ENCODE results near the gene FGFR4.
A peak's percentile ranks its signal among the peaks of the same experiment; 100 is the strongest.

Gene FGFR4

GRCh38 chr5:177126771-177127170 lies 40.1 kb downstream of the FGFR4 start:
- no peak for FAIRE-seq

GRCh38 chr5:177128551-177128981 lies 41.9 kb downstream of the FGFR4 start:
- FAIRE-seq (no peak), DNase-seq (ENCODE audit: insufficient read length, low spot score) (no peak)
- TF ChIP-seq SPI1 (IDR thresholded peaks at IDR 0.05; ENCODE audit: low read depth, low read length) (0 out of 2 replicates have a peak, but pooled peaks have one; percentile 22), POLR2AphosphoS5 (IDR thresholded peaks at IDR 0.05; ENCODE audit: low read depth, low read length) (no peak), PAX5 (IDR thresholded peaks at IDR 0.05; ENCODE audit: insufficient read depth, low read length, severe bottlenecking) (no peak)

More at GRCh38 chr5:177126771-177127170, 40.1 kb downstream of the FGFR4 start:
- TF ChIP-seq PAX5 (IDR thresholded peaks at IDR 0.05; ENCODE audit: insufficient read depth, low read length, severe bottlenecking) = no peak
- no peak for TF ChIP-seq TAF1 (IDR thresholded peaks at IDR 0.05; ENCODE audit: low read depth, low read length)
- no peak for TF ChIP-seq POLR2A (IDR thresholded peaks at IDR 0.05; ENCODE audit: low read depth, low read length)
- no peak for TF ChIP-seq POU2F2 (IDR thresholded peaks at IDR 0.05; ENCODE audit: low read depth, low read length)
- no peak for TF ChIP-seq SPI1 (IDR thresholded peaks at IDR 0.05; ENCODE audit: low read depth, low read length)
- TF ChIP-seq POLR2AphosphoS5 (IDR thresholded peaks at IDR 0.05; ENCODE audit: low read depth, low read length) = no peak
- DNase-seq (ENCODE audit: insufficient read length, low spot score) = no peak

- no peak for DNase-seq (ENCODE audit: insufficient read length, low spot score)
- TF ChIP-seq SPI1 (IDR thresholded peaks at IDR 0.05; ENCODE audit: low read depth, low read length) (no peak), TAF1 (IDR thresholded peaks at IDR 0.05; ENCODE audit: low read depth, low read length) (no peak), POU2F2 (IDR thresholded peaks at IDR 0.05; ENCODE audit: low read depth, low read length) (no peak), PAX5 (IDR thresholded peaks at IDR 0.05; ENCODE audit: insufficient read depth, low read length, severe bottlenecking) (no peak), POLR2A (IDR thresholded peaks at IDR 0.05; ENCODE audit: low read depth, low read length) (no peak), POLR2AphosphoS5 (IDR thresholded peaks at IDR 0.05; ENCODE audit: low read depth, low read length) (no peak)
- FAIRE-seq = no peak
Measured at GRCh38 chr5:177130211-177131018, 43.7 kb downstream of the FGFR4 start.

- FAIRE-seq (no peak), DNase-seq (ENCODE audit: insufficient read length, low spot score) (no peak)
Measured at GRCh38 chr5:177131019-177131320, 44.3 kb downstream of the FGFR4 start.

GRCh38 chr5:177131352-177132135 lies 44.8 kb downstream of the FGFR4 start:
- FAIRE-seq = no peak
- no peak for TF ChIP-seq PAX5 (IDR thresholded peaks at IDR 0.05; ENCODE audit: insufficient read depth, low read length, severe bottlenecking)
- TF ChIP-seq SPI1 (IDR thresholded peaks at IDR 0.05; ENCODE audit: low read depth, low read length) = no peak
- TF ChIP-seq POLR2AphosphoS5 (IDR thresholded peaks at IDR 0.05; ENCODE audit: low read depth, low read length) = no peak
- TF ChIP-seq TAF1 (IDR thresholded peaks at IDR 0.05; ENCODE audit: low read depth, low read length) = no peak
- TF ChIP-seq POLR2A (IDR thresholded peaks at IDR 0.05; ENCODE audit: low read depth, low read length) = no peak
- no peak for TF ChIP-seq POU2F2 (IDR thresholded peaks at IDR 0.05; ENCODE audit: low read depth, low read length)
- no peak for DNase-seq (ENCODE audit: insufficient read length, low spot score)

More at GRCh38 chr5:177131019-177131320, 44.3 kb downstream of the FGFR4 start:
- no peak for TF ChIP-seq TAF1 (IDR thresholded peaks at IDR 0.05; ENCODE audit: low read depth, low read length)
- no peak for TF ChIP-seq POLR2AphosphoS5 (IDR thresholded peaks at IDR 0.05; ENCODE audit: low read depth, low read length)

- FAIRE-seq (no peak), DNase-seq (ENCODE audit: insufficient read length, low spot score) (no peak)
- TF ChIP-seq TAF1 (IDR thresholded peaks at IDR 0.05; ENCODE audit: low read depth, low read length) = no peak
- no peak for TF ChIP-seq POU2F2 (IDR thresholded peaks at IDR 0.05; ENCODE audit: low read depth, low read length)
- no peak for TF ChIP-seq PAX5 (IDR thresholded peaks at IDR 0.05; ENCODE audit: insufficient read depth, low read length, severe bottlenecking)
- TF ChIP-seq SPI1 (IDR thresholded peaks at IDR 0.05; ENCODE audit: low read depth, low read length) = no peak
- no peak for TF ChIP-seq POLR2AphosphoS5 (IDR thresholded peaks at IDR 0.05; ENCODE audit: low read depth, low read length)
- TF ChIP-seq POLR2A (IDR thresholded peaks at IDR 0.05; ENCODE audit: low read depth, low read length) = no peak
Measured at GRCh38 chr5:177132136-177133095, 45.7 kb downstream of the FGFR4 start.

GRCh38 chr5:177133096-177133852 lies 46.6 kb downstream of the FGFR4 start, which contains the start of gene NSD1:
TSS of gene NSD1 (plus strand) at chr5:177133773. CDS start at chr5:177135104, 1,331 bp downstream.
- DNase-seq (ENCODE audit: insufficient read length, low spot score) = peak; percentile 91
- FAIRE-seq = peak; percentile 94
- peak; percentile 59 for TF ChIP-seq PAX5 (IDR thresholded peaks at IDR 0.05; ENCODE audit: insufficient read depth, low read length, severe bottlenecking)
- TF ChIP-seq POLR2AphosphoS5 (IDR thresholded peaks at IDR 0.05; ENCODE audit: low read depth, low read length) = no peak; the same call in 1 of the 2 replicates
- TF ChIP-seq POU2F2 (IDR thresholded peaks at IDR 0.05; ENCODE audit: low read depth, low read length) = no peak
- peak; percentile 15; the same call in 1 of the 2 replicates for TF ChIP-seq POLR2A (IDR thresholded peaks at IDR 0.05; ENCODE audit: low read depth, low read length)
- TF ChIP-seq SPI1 (IDR thresholded peaks at IDR 0.05; ENCODE audit: low read depth, low read length) = no peak
- TF ChIP-seq TAF1 (IDR thresholded peaks at IDR 0.05; ENCODE audit: low read depth, low read length) = 0 out of 2 replicates have a peak, but pooled peaks have one; percentile 26
